HG03432 (cell line): ENCODE measurements around the gene AGAP5.
"Not testable (repeated sequence)": the region's sequence is repeated elsewhere in the genome, so short reads cannot be mapped to it uniquely, and the experiment has no call there.

ENCODE experiments used
- ATAC-seq: cut with Tn5 transposase; IDR thresholded peaks from one replicate; pipeline ENCODE4 v1.9.1; 2021; ENCODE audit warnings: mild to moderate bottlenecking, moderate library complexity; ENCODE audit not compliant: unreplicated experiment

AGAP5 gene

DNA sequence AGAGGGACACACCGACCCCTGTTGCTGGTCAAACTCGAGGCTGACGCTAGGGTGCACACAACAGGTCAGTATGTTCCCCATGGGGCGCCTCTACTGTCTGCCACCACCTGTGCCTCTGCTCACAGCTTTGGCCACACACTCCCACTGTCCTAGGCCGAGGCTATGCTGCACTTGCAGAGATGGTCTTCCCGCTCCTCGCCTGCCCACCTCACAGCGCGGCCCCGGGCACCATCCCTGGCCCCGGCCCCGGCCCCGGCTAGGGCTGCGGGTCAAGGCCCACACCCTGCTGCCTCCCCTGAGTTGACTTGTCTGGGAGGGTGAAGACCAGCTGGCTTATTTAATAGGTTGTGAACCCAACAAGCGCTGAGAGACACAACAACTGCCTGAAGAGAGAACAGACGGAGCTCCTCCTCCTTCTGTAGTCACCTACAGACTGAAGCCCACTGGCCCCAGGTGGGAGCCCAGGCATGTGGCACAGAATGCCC is at the start of gene AGAP5:
Gene AGAP5, minus strand, starts transcription at position 435 of the 485 bp plus-strand sequence. Its CDS starts 354 bp downstream, at position 81.
- not testable (repeated sequence) for ATAC-seq

DNA sequence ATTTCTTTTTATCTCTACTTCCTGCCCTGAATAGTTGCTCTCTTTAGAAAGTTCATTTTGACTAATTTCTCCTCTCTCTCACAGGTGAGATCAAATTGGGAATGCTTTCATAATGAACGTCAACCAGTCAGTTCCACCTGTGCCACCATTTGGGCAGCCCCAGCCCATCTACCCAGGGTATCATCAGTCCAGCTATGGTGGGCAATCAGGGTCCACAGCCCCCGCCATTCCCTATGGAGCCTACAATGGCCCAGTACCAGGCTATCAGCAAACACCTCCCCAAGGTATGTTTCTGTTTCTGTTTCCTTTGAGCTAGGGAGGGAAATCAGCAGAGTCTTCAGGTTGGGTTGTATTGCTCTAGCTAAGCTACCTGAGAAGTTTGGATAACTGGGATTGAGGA is 48.8 kb upstream of the AGAP5 start:
- no peak for ATAC-seq

DNA sequence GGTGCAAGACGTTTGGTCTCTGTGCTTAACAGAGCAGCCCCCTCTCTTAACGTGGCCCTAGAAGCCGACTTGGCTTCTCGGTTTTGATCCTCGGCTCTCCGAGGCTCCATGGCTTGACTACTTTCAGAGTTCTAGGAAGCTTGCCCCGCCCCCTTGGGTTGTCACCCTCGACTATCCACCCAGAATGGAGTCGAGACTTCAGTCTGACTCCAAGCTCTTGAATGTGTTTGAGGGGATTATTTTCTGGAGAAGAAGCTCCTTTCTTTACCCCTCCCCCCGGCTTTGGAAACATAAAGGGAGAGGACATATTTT is 46.7 kb upstream of the AGAP5 start:
- peak; percentile 25 for ATAC-seq

DNA sequence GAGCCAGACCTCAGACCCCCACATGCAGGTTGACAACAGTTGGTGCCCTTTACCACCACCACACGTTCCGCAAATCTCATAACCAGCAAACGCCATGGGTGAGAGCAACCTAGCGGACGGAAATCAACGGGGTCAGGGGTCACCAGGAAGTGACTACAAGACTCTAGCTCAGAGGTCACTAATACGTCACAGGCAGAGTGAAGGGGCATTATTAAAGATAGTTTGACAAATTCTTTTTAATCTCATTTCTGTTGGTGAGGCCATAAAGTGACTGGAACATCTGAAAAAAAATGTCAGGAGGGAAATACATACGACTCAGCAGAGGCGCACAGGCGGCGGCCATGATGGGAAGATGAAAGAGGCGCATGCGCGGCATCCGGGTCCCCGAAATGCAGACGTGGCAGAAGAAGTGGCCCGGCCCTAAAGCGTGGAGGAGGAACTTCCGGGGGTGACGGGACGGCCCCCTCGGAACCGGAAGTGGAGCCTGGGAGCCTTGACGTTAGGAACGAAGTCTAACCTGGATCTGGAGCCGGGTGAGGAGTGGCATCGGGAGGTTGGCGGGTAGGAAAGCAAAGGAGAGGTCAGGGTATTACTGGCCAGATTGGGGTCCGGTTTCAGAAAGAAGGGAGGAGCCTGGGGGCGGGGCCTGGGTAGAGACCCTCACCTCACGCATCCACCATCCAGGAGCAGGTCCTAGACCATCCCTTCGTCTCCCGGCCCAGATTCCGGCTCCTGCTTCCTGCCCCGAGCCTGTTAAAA is 46.2 kb upstream of the AGAP5 start, which contains the start of gene SEC24C:
Gene SEC24C, plus strand, starts transcription at position 468 of the 759 bp plus-strand sequence. CDS start 2,461 bp downstream, outside the sequence.
- peak; percentile 94 for ATAC-seq

DNA sequence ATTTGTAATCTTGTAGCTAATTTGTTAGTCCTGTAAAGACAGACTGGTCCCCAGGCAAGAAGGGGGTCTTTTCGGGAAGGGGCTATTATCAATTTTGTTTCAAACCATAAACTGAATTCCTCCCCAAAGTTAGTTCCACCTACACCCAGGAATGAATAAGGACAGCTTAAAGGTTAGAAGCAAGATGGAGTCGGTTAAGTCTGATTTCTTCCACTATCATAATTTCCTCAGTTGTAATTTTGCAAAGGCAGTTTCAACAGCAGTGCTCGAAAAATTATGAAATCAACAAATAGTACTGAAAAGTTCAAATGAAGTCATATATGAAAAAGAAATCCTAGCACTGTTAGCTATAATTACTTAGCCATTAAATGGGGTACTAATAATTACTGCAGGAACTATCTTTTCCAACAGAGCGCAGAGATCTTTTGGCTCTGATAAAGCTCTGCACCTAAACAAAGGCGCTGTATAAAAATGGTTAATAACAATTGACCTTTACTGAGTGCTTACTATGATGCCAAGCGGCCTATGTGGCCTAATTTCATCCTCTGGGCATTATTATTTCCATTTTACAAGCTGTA is 45.5 kb upstream of the AGAP5 start:
- ATAC-seq: no peak

GRCh38 chr10:73742454-73742734 is 44.5 kb upstream of the AGAP5 start:
- no peak for ATAC-seq

GRCh38 chr10:73740501-73741254 is 42.8 kb upstream of the AGAP5 start:
- not testable (repeated sequence) for ATAC-seq

DNA sequence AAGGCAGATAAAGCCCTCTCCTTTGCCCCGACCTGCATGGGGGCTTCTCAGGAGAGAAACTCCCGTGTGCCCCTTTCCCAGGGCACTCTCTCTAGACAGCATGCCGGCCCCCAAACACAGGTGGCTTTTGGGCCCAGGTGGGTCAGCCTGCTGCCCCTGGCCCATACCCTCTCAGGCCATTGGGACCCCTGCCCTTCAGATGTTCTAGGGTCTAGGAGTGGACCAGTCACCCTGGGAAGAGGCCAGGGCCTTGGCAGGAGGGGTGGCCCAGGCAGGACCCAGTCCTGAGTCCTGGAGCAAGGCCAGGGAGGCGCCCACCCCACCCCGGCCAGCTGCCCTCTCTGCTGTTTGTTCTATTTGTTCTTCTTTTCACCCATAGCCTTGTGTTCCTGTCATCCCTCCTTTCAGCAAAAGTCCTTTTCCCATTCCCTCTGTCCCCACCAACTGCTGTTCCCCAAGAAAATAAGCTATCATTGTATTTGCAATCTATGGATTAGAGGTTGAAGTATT is 36.9 kb upstream of the AGAP5 start:
- ATAC-seq: no peak

DNA sequence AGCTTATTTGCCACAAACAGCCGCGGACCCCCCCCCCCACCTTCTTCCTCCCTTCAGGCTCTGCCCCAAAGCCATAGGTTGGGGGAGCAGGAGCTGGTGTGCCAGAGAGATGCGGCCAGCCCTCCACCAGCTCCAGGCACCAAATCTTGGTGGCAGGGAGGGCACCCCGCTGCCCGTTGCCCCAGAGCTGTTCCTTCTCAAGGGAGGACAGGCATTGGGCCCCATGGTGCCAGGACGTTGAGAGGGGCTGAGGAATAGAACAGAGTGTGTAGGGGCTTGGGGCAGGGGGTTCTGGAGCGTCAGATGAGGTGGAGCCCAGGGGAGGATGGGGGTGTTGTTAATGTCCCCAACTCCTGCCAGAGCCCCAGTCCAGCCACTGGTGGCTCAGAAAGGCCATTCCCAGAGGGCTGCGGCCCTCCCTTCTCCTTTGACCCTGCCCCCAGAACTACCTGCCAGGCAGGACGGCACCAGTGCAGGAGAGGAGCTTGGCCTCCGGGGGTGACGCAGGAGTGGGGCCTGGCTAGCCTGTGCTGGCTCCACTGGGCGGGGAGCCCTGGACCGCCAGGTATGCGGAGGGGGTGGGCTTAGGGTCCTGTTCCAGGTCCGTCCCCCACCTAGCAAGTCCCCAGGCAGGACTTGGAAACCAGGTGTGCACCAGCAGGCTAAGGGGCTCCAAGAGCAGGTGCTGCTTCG is 36.3 kb upstream of the AGAP5 start:
- ATAC-seq: no peak

GRCh38 chr10:73732931-73733623 is 35.2 kb upstream of the AGAP5 start:
- ATAC-seq: no peak

- no peak for ATAC-seq
Measured at GRCh38 chr10:73732426-73732825, 34.5 kb upstream of the AGAP5 start.

DNA sequence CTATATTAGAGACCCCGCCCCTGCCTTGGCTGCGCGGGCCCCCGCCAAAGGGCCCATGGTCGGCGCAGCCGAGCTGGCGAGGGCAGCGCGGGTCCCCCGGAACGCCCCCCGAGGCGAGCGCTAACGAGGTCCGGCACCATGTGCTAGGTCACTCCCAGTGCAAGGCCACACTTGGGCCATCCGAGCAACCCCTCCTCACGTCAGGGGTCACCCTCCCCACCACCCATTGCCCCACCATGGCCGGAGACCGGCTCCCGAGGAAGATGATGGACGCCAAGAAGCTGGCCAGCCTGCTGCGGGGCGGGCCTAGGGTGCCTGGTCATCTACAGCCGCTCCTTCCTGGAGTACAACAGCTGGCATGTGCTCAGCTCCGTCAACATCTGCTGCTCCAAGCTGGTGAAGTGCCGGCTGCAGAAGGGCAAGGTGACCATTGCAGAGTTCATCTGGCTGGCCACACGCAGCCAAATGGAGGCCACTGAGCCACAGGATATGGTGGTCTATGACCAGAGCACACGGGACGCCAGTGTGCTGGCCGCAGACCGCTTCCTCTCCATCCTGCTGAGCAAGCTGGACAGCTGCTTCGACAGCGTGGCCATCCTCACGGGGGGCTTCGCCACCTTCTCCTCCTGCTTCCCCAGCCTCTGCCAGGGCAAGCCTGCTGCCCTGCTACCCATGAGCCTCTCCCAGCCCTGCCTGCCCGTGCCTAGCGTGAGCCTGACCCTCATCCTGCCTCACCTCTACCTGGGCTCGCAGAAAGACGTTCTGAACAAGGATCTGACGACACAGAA is 33.9 kb upstream of the AGAP5 start:
- no peak for ATAC-seq

DNA sequence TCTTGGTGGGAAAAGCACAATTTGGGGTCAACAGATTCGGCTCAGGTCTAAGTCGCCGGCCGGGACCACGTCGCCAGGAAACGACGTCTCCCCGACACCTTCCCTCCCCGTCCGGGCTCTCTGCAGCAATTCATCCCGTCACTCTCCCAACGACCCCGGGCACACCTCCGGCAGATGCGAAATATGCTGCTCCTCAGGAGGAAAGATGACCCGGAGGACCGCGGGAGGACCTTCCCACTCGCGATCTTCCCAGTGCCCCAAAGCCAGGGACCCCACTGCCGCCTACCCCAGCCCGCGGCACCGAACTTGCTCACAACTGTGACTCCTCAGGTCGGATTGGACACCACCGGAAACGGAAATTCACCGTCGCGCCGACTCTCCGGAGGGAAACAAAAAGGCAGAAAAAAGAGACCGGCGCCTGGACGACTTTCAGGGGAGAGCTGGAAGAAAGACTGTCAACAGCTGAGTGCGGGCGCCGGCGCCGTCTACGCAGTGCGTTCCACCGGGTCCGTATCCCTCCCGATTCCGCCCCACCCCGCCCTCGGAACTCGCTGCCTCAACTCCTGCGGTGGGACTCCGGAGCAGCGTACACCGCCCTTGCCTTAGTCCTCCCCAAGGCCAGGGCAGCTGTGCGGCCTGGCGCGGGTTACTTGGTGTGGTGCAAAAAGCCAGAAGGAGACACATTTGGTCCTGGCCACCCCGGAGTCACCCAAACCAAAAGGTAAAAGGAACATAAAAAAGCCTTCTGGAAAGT is 32.4 kb upstream of the AGAP5 start:
- ATAC-seq: peak; percentile 91

DNA sequence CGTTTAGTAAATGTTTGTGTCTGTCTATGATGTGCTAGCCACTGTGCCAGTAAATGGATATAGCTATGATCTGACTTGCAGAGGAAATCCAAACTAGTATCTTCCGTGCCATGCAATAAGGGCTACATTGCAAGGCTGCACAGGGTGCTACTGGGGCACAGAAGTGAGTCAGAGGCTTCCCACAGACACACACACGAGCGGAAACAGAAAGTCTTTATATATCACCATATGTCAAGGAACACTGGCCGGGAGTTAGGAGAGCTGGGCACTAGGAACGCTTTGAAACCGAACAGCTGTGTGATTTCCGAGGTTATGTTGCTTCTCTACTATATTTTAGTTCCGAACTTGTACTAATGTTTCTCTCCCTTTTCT is 31.9 kb upstream of the AGAP5 start:
- ATAC-seq: not testable (repeated sequence)

GRCh38 chr10:73723516-73723915 is 25.6 kb upstream of the AGAP5 start:
- no peak for ATAC-seq

- ATAC-seq: not testable (repeated sequence)
Measured at GRCh38 chr10:73720561-73720960, 22.7 kb upstream of the AGAP5 start.

DNA sequence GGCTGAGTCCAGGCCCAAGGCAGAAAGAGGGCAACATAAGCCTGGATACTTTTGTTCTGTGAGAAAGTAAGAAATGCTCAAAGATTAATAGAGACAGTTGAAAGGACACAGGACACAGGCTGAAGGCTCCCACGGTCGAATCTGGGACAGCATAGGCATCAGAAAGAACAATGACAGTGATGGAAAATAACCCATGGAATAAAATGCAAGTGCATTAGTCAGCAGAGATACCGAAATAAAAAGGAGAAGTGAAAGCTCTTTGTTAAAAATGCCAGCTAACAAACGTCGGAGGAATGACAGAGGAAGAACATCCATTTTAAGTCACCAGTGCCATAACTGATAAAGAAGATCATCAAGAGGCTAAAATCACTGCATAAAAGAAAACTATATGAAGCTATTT is 19.6 kb upstream of the AGAP5 start:
- no peak for ATAC-seq

GRCh38 chr10:73716251-73716650 is 18.3 kb upstream of the AGAP5 start:
- ATAC-seq: no peak
